ENCODE data around the gene UGT2B7.

The UGT2B7 gene

DNA sequence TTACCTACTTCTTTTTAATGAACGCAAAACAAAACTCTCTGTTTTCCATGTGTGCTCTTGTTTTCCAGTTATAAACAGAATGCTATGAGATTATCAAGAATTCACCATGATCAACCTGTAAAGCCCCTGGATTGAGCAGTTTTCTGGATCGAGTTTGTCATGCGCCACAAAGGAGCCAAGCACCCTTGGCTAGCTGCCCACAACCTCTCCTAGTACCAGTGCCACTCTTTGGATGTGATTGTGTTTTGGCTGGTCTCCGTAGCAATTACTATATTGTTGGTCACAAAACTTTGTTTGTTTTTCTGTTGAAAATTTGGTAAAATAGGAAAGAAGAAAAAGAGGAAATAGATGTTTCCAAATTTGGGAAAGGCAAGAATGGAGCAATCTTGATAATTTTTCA is 51.1 kb downstream of the UGT2B7 start:
- in situ Hi-C loops (cut with MboI; ENCODE audit: low sequenced_read_pairs) = no loop called here

GRCh38 chr4:69154021-69154420 is 57.7 kb downstream of the UGT2B7 start:
- in situ Hi-C loops (cut with MboI; ENCODE audit: low sequenced_read_pairs) = no loop called here

DNA sequence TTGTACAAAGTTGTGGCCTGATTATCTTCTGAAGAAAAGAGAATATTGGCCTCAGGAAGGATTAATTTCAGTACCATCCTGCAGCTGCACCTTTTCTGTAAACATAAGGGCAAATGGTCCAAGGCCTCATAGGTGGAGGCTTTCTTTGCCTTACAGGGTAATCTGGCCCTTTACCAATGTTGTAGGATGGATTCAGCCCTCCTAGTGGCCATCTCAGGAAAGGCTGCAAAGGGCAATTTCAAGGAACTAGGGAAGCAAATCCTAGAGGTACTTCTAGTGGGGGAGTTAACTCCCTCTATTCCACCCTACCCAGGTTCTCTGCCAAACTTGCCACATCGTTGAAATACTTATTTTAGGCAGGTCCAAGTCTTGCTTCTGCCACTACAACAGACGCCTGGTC is 60.6 kb downstream of the UGT2B7 start:
- in situ Hi-C loops (cut with MboI; ENCODE audit: low sequenced_read_pairs) = no loop called here
